NCI-H774 (cell line): ENCODE data around the gene PELI2.

Source experiments
- DNase-seq: peaks from one replicate; lab custom pipeline; 2025; lab: John Stamatoyannopoulos, UW

Gene PELI2

DNA sequence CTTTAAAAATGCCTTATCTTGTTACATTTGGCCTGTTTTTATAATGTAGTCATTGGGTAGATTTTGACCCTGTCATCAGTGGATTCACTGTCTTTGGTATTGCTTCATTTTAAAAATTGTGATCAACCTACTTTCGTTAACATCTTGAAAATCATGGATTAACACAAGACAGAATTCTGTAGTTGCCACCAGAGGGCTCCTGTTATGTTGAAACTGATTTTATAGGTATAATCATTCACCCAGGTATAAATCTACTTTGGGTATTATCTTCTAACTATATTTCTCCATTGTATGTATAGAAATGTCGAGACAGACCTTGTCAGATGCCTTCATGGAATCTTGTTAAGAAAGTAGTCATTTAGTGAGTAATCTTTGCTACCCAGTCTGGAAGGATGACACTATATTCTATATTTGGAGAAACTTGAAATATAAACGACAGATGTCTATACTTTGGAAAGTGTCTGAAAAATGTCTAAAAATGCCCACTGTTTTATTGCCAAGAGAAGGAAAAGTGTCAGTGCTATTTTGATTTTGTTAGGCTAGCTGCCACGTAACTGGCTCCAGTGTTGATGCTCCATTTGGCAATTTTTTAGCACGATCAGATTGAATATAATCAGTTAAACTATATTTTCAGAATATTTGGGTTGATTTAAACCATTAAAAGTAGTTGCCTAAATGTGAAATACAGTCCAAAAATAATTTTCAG, 129.4 kb downstream of the PELI2 start:
- DNase-seq = no peak

DNA sequence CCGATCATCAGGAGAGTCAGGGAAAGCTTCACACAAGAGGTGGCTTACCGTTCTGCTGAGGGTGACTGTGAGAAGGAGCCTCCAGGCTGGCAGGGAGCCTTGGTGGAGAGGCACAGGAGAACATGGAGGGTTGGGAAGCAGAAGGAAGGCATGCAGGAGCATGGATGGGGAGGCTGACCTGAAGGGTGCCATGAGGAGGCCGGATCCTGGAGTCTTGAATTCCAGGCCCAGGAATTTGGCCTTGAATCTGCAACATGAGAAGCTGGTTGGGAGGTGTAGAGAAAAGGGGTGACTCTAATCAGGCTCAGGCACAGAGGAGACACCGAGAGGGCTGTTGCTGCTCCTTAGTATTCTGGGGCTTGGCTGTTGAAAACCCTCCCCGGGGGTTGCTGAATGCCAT, 130.2 kb downstream of the PELI2 start:
- DNase-seq = no peak

- DNase-seq = no peak
Observed at GRCh38 chr14:56261046-56261445, 142.8 kb downstream of the PELI2 start.

GRCh38 chr14:56262530-56262929, 144.3 kb downstream of the PELI2 start:
- no peak for DNase-seq

- DNase-seq = no peak
Observed at GRCh38 chr14:56268039-56268438, 149.8 kb downstream of the PELI2 start.

- DNase-seq = no peak
Observed at GRCh38 chr14:56268673-56269072, 150.5 kb downstream of the PELI2 start.

GRCh38 chr14:56270921-56271320, 152.7 kb downstream of the PELI2 start:
- DNase-seq = no peak

- DNase-seq = peak; percentile 12
Observed at GRCh38 chr14:56271970-56272369, 153.8 kb downstream of the PELI2 start.

DNA sequence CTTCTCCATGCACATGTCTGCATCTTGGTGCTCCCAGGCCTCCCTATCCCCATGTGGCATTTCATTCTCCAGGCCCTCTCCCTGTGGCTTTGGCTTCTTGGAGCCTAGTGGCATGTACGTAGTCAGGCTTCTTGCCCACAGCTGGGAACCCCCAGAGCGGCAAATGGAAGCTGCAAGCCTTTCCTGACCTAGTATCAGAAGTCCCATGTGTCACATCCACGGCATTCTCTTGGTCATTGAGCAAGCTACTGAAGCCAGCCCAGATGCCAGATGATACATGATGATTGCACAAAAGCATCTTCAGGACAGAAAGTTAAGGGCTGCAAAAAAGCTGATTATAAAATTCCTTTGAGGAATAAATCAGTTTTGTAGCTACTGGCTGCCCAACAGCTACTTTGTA, 154.9 kb downstream of the PELI2 start:
- no peak for DNase-seq

- no peak for DNase-seq
Observed at GRCh38 chr14:56273951-56274350, 155.7 kb downstream of the PELI2 start.

DNA sequence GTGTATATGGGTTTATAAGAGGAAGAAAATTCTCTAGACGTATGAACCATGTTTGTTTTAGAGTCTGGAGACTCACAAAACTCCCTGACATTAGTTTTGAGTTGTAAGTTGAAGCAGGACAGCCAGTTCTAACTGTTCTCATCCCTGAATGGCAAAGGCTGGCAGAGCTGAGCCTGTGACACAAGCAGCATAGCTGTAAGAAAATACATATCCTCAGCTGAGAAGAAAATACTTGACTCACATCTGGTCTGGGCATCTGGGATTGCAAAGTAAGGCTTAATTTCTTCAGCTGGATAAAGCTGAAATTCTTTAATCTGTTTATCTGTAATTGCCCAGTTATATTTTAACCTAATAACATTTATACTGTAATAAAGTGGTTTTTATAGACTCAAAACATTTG, 156.3 kb downstream of the PELI2 start:
- DNase-seq = no peak

DNA sequence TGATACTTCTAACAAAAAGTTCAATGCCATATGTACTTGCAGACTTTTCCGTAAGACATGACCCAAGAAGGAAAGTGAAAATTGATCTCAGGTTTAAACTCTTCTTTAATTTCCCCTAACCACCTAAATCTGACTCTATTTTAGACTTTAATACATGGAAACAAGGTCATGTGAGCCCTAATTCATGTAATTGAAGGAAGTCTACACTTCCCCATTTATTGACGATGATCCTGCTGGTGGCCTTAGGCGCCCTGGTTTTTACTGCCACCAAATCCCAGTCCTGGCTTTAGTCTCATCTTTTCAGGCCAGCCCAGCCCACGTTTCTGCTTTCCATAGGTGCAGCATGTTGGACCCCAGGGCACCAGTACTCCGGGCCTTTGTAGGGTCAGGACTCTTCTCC, 157.9 kb downstream of the PELI2 start:
- no peak for DNase-seq

DNA sequence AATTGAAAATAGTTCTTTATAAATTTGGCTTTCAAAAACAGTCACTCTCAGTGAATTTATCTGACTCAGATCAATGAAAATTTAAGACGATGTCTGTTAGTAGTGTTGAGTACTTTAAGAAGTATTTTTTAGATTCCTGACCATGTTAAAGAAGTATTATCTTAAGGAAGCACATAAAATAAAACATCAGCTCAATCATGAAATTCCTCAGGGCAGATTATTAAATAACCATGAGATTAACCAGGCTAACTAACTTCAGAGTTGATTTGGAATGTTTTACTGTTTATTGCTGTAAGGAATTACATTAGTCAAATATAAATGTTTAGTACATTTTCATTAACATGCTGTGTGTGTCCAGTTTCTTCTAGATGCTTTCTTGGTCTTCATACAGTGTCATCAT, 160.2 kb downstream of the PELI2 start:
- no peak for DNase-seq

- DNase-seq = no peak
Observed at GRCh38 chr14:56280843-56281242, 162.6 kb downstream of the PELI2 start.

GRCh38 chr14:56282179-56282578, 164.0 kb downstream of the PELI2 start:
- no peak for DNase-seq

GRCh38 chr14:56284641-56285040, 166.4 kb downstream of the PELI2 start:
- DNase-seq = no peak

- DNase-seq = no peak
Observed at GRCh38 chr14:56289155-56289554, 170.9 kb downstream of the PELI2 start.

GRCh38 chr14:56290195-56290594, 172.0 kb downstream of the PELI2 start:
- no peak for DNase-seq

DNA sequence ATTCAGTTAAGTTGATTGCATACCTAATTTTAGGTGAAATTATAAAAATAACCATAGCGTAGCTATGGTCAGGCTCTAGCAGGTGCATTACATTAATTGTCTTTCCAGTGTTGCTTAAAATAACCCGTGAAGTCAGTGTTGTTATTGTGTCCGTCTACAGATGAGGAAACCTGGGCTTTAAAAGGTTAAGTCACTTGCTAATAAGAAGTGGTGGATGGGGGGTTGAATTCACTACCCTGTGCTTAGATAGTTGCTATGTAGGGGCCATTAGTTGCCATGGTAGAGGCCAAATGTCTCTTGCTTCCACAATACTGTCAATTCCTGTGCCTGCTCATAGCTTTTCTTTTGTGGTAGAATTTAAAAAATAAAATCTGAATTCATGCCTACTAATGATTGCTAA, 174.8 kb downstream of the PELI2 start:
- DNase-seq = no peak

GRCh38 chr14:56293506-56293905, 175.3 kb downstream of the PELI2 start:
- DNase-seq = no peak

- DNase-seq = no peak
Observed at GRCh38 chr14:56294128-56294527, 175.9 kb downstream of the PELI2 start.

GRCh38 chr14:56295743-56296142, 177.5 kb downstream of the PELI2 start:
- DNase-seq = no peak

DNA sequence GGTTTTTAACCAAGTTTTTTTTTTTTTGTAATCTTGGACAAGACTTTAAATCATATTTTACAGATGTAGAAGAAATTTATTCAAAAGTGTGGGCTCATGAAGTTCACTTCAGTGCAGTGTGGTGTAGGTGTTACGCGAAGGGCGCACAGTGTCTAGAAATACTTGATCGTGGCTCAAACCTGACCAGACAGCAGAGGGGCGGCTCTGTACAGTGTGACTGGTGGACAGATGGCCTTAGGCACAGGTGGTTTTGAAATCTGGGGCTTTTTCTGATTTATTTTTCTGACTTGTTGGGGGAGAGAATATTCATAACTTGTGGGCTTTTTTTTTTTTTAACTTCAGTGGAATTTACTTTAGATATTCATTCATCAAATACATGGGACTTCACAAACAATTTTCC, 179.2 kb downstream of the PELI2 start:
- DNase-seq = no peak

GRCh38 chr14:56299306-56299984, 181.2 kb downstream of the PELI2 start:
- no peak for DNase-seq
